A549 (cell line): ENCODE measurements around the gene RBFOX1. TPM values are rescaled to one million over a fixed set of nuclear protein-coding genes. Genes with fewer than 3 reads are reported as not detected.

ENCODE experiments used
- ATAC-seq, 2 experiments: fragments of 200-7000 bp in 1 of 2; fragments of >200 bp in 1 of 2; cut with Nextera tagmentation in 1 of 2; cut with Tn5 transposase in 1 of 2; 3 replicates each; pipeline versions ENCODE4 v1.8.0 to v1.9.1; 2018 to 2020; ENCODE audit warnings: mild to moderate bottlenecking in 1 of 2, moderate library complexity in 1 of 2
- CTCF ChIA-PET: fragments of 300-600 bp; sonication (Branson Sonifier 250); formaldehyde crosslinking; extraction: SDS; loops from one replicate; lab custom pipeline; 2021; ENCODE audit warnings: antibody characterized with exemption, inconsistent platforms; lab: Yijun Ruan, JAX
- POLR2A ChIA-PET: fragments of 350-600 bp; formaldehyde crosslinking; extraction: SDS; loops from one replicate; lab custom pipeline; 2021; ENCODE audit warnings: antibody characterized with exemption, inconsistent platforms; lab: Yijun Ruan, JAX
- DNase-seq, 2 experiments: peaks; one replicate each; pipeline versions ENCODE4 v3.0.0 to v3.0.0-alpha.2; 2011 to 2016; ENCODE audit warnings: low read depth in 1 of 2, low spot score in 1 of 2
- FAIRE-seq: peaks from 2 replicates; lab custom pipeline; 2011; peaks lifted over from hg19 to GRCh38; lab: Jason Lieb, UNC
- H3K27ac ChIP-seq, 2 experiments: fragments of >200 bp; sonication (Bioruptor Twin); formaldehyde crosslinking; 3 replicates each; pipeline ENCODE4 v1.5.1; 2016 to 2017
- H3K4me1 ChIP-seq: fragments of >200 bp; sonication (Bioruptor Twin); formaldehyde crosslinking; 3 replicates; pipeline ENCODE4 v1.6.1; 2016
- H3K4me2 ChIP-seq: fragments of >200 bp; sonication (Bioruptor Twin); formaldehyde crosslinking; 3 replicates; pipeline ENCODE4 v1.6.1; 2016
- H3K4me3 ChIP-seq: fragments of >200 bp; sonication (Bioruptor Twin); formaldehyde crosslinking; 3 replicates; pipeline ENCODE4 v1.5.1; 2016
- H3K9me3 ChIP-seq: fragments of >200 bp; sonication (Bioruptor Twin); formaldehyde crosslinking; 3 replicates; pipeline ENCODE4 v1.6.1; 2016
- BHLHE40 ChIP-seq: IDR thresholded peaks from 2 replicates; pipeline ENCODE4 v1.6.1; 2012; ENCODE audit warnings: low read depth, low read length, inconsistent platforms
- CBX8 ChIP-seq: fragments of 200-600 bp; sonication (generic); IDR thresholded peaks from 2 replicates; pipeline ENCODE4 v1.6.1; 2016
- CEBPB ChIP-seq, 2 experiments: fragments of >200 bp in 1 of 2; sonication (Bioruptor Twin) in 1 of 2; formaldehyde crosslinking in 1 of 2; IDR thresholded peaks; 2 replicates each; pipeline ENCODE4 v1.6.1; 2012 to 2016
- CHD2 ChIP-seq: fragments of 150-350 bp; IDR thresholded peaks from 2 replicates; pipeline ENCODE4 v1.6.1; 2014; ENCODE audit warnings: low read length; ENCODE audit not compliant: partially characterized antibody
- CTCF ChIP-seq: fragments of >200 bp; sonication (Bioruptor Twin); formaldehyde crosslinking; IDR thresholded peaks from 3 replicates; pipeline ENCODE4 v1.5.1; 2016
- EHF ChIP-seq: fragments of 250-450 bp; sonication (Bioruptor Pico); IDR thresholded peaks from 2 replicates; pipeline ENCODE4 v1.5.0; 2020; ENCODE audit warnings: mild to moderate bottlenecking
- EP300 ChIP-seq, 2 experiments: fragments of >200 bp; sonication (Bioruptor Twin); formaldehyde crosslinking; IDR thresholded peaks; 2 replicates in 1 of 2; 3 replicates in 1 of 2; pipeline ENCODE4 v1.6.1; 2016 to 2017
- GATA3 ChIP-seq: IDR thresholded peaks from 2 replicates; pipeline ENCODE4 v1.6.1; 2012; ENCODE audit warnings: borderline replicate concordance
- HDAC2 ChIP-seq: fragments of 200-600 bp; sonication (generic); IDR thresholded peaks from 2 replicates; pipeline ENCODE4 v1.6.1; 2016
- HEYL ChIP-seq: fragments of 250-450 bp; sonication (Bioruptor Pico); IDR thresholded peaks from 2 replicates; pipeline ENCODE4 v1.8.0; 2021; ENCODE audit warnings: mild to moderate bottlenecking, moderate library complexity
- HOXA7 ChIP-seq: fragments of 250-450 bp; sonication (Bioruptor Pico); IDR thresholded peaks from 2 replicates; pipeline ENCODE4 v1.5.0; 2020; ENCODE audit warnings: mild to moderate bottlenecking, moderate library complexity
- HOXB5 ChIP-seq: fragments of 250-450 bp; sonication (Bioruptor Pico); IDR thresholded peaks from 2 replicates; pipeline ENCODE4 v1.5.0; 2020; ENCODE audit warnings: mild to moderate bottlenecking, moderate library complexity
- JUNB ChIP-seq: fragments of >200 bp; sonication (Bioruptor Twin); formaldehyde crosslinking; IDR thresholded peaks from 2 replicates; pipeline ENCODE4 v1.6.1; 2016
- KDM1A ChIP-seq: fragments of 200-600 bp; sonication (generic); IDR thresholded peaks from 2 replicates; pipeline ENCODE4 v1.6.1; 2016; ENCODE audit warnings: low read depth, mild to moderate bottlenecking
- KDM5A ChIP-seq: fragments of 200-600 bp; sonication (generic); IDR thresholded peaks from 2 replicates; pipeline ENCODE4 v1.6.1; 2016; ENCODE audit warnings: antibody characterized with exemption, mild to moderate bottlenecking
- MAX ChIP-seq: IDR thresholded peaks from 2 replicates; pipeline ENCODE4 v1.6.1; 2012
- NR3C1 ChIP-seq: fragments of >200 bp; sonication (Bioruptor Twin); formaldehyde crosslinking; IDR thresholded peaks from 3 replicates; pipeline ENCODE4 v1.6.1; 2017
- PHF8 ChIP-seq: fragments of 200-600 bp; sonication (generic); IDR thresholded peaks from 2 replicates; pipeline ENCODE4 v1.6.1; 2016; ENCODE audit warnings: low read depth, mild to moderate bottlenecking, antibody characterized with exemption, moderate library complexity, borderline replicate concordance
- POLR2A ChIP-seq: IDR thresholded peaks from 2 replicates; pipeline ENCODE4 v1.6.1; 2012; ENCODE audit warnings: mild to moderate bottlenecking, low read length
- RAD21 ChIP-seq, 2 experiments: fragments of >200 bp in 1 of 2; sonication (Bioruptor Twin) in 1 of 2; formaldehyde crosslinking in 1 of 2; IDR thresholded peaks in 1 of 2; conservative IDR thresholded peaks in 1 of 2; 2 replicates in 1 of 2; 3 replicates in 1 of 2; pipeline ENCODE4 v1.6.1; 2012 to 2018; ENCODE audit warnings: inconsistent platforms in 1 of 2
- REST ChIP-seq: fragments of 200-600 bp; sonication (generic); IDR thresholded peaks from 2 replicates; pipeline ENCODE4 v1.6.1; 2016; ENCODE audit warnings: antibody characterized with exemption, mild to moderate bottlenecking, moderate library complexity
- RNF2 ChIP-seq: fragments of 200-600 bp; sonication (generic); IDR thresholded peaks from 2 replicates; pipeline ENCODE4 v1.6.1; 2016; ENCODE audit warnings: low read depth, mild to moderate bottlenecking, antibody characterized with exemption, moderate library complexity, borderline replicate concordance
- TP53 ChIP-seq: fragments of 250-450 bp; sonication (Bioruptor Pico); IDR thresholded peaks from 2 replicates; pipeline ENCODE4 v1.5.0; 2021; ENCODE audit warnings: mild to moderate bottlenecking, moderate library complexity
- ZC3H11A ChIP-seq: fragments of 450-650 bp; IDR thresholded peaks from 2 replicates; pipeline ENCODE4 v1.6.1; 2014; ENCODE audit warnings: antibody characterized with exemption, mild to moderate bottlenecking
- ZFP36 ChIP-seq: fragments of 450-650 bp; IDR thresholded peaks from 2 replicates; pipeline ENCODE4 v1.6.1; 2014; ENCODE audit warnings: borderline replicate concordance; ENCODE audit not compliant: partially characterized antibody
- ZNF302 ChIP-seq: fragments of 250-450 bp; sonication (Bioruptor Pico); IDR thresholded peaks from 2 replicates; pipeline ENCODE4 v1.9.0; 2021; ENCODE audit warnings: inconsistent platforms, mild to moderate bottlenecking, moderate library complexity
- ZSCAN20 ChIP-seq: fragments of 250-450 bp; sonication (Bioruptor Pico); IDR thresholded peaks from 2 replicates; pipeline ENCODE4 v1.8.0; 2022; ENCODE audit warnings: mild to moderate bottlenecking, moderate library complexity
- WGBS: methylation state at CpG from one replicate; pipeline ENCODE4 v1.1.6; 2017; ENCODE audit errors: missing lambda C conversion rate; 5-methylcytosine and 5-hydroxymethylcytosine counted together
- polyA plus RNA-seq, 4 experiments: library from polyadenylated mRNA; depleted of rRNA in 3 of 4; stranded (reverse); fragments of >200 nt; fragmentation: RNase III in 1 of 4; extraction: RNeasy Plus Mini Kit Qiagen cat#74134 plus additional on column Dnase treatment in 1 of 4; gene quantifications; 2 replicates in 3 of 4; 3 replicates in 1 of 4; pipeline ENCODE4 v1.2.3, GENCODE V29; 2011 to 2017
- TF ChIP-seq, protein P1 (sequence below): fragments of >200 bp; sonication (Bioruptor Twin); formaldehyde crosslinking; IDR thresholded peaks from 2 replicates; pipeline ENCODE4 v1.6.1; 2016

Gene RBFOX1
- polyA plus RNA-seq, 2 of the 4 experiments (the other 2 are of a cell fraction): not detected

DNA sequence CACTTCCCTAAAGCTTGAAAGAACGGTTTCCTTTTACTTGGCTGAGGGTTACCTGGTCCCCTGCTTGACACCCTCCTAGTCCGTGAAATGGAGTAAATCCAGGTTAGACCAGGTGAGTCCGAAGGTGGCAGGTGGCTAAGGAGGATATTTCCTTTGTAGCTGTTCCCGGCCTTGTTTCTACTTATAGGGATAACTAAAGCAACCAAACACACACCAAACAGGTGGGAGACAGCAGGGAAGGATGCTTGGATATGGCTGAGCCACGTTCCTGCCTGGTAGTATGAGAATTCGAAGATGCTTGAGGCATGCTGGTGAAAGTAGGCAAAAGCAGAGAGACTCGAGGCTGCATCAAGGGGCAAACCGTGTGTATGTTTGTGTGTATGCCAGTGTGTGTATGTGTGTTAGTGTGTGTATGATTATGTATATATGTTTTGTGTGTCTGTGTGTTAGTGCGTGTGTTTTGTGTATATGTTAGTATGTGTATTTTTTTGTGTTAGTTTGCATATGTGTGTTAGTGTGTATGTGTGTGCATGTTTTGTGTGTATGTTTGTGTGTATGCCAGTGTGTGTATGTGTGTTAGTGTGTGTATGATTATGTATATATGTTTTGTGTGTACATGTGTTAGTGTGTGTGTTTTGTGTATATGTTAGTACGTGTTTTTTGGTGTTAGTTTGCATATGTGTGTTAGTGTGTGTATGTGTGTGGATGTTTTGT is 28.9 kb downstream of the RBFOX1 start:
- H3K9me3 ChIP-seq: no peaks in the 10 kb centered on the region
- ChIA-PET CTCF (no interaction called here), POLR2A (no interaction called here)
- WGBS: 10% methylated on average over 10 of the region's 10 CpGs
- FAIRE-seq (no peak), ATAC-seq (no peak), DNase-seq (no peak)
- no peak for TF ChIP-seq TP53 (CRISPR knock-in tag)
- TF ChIP-seq KDM5A: no peak
- TF ChIP-seq BHLHE40: no peak
- no peak for TF ChIP-seq CEBPB (IDR thresholded peaks at IDR 0.05)
- TF ChIP-seq CHD2: no peak
- no peak for TF ChIP-seq PHF8
- no peak for TF ChIP-seq KDM1A
- TF ChIP-seq REST: no peak
- no peak for TF ChIP-seq EHF (CRISPR knock-in tag)
- no peak for TF ChIP-seq JUNB
- TF ChIP-seq RAD21 (conservative IDR thresholded peaks at IDR 0.05 in 1 of 2, IDR thresholded peaks at IDR 0.05 in 1 of 2): no peak
- no peak for TF ChIP-seq HEYL
- TF ChIP-seq EP300 (IDR thresholded peaks at IDR 0.05): no peak
- no peak for TF ChIP-seq RNF2
- no peak for TF ChIP-seq POLR2A
- TF ChIP-seq ZNF302 (CRISPR knock-in tag): no peak
- no peak overlapping the region for H3K4me3 ChIP-seq
- no peak overlapping the region for H3K27ac ChIP-seq
- H3K4me1 ChIP-seq: no peaks in the 10 kb centered on the region
- H3K4me2 ChIP-seq: no peak overlapping the region

DNA sequence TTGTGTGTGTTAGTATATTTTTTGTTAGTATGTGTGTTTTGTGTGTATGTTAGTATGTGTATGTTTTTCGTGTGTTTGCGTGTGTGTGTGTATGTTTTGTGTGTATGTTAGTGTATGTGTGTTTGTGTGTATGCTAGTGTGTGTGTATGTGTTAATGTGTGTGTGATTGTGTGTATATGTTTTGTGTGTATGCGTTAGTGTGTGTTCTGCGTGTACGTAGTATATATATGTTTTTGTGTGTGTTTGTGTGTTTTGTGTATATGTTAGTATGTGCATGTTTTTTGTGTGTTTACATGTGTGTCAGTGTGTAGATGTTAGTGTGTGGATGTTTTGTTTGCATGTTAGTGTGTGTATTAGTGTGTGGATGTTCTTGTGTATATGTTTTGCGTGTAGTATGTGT is 29.6 kb downstream of the RBFOX1 start:
- FAIRE-seq: no peak
- H3K4me2 ChIP-seq: no peak overlapping the region
- TF ChIP-seq ZC3H11A (no peak), PHF8 (no peak), ZFP36 (no peak)
- TF ChIP-seq, all 56 proteins: peak for 0
- Histone ChIP-seq H3K4me1 (no peaks in the 10 kb centered on the region), H3K27ac (no peak overlapping the region), H3K9me3 (no peaks in the 10 kb centered on the region), H3K4me3 (no peak overlapping the region)
- ChIA-PET POLR2A (no interaction called here), CTCF (no interaction called here)
- 53% methylated on average over 6 of the region's 6 CpGs for WGBS
- no peak for DNase-seq
- ATAC-seq: no peak

GRCh38 chr16:7363422-7364417 is 31.1 kb downstream of the RBFOX1 start:
- POLR2A ChIA-PET: no interaction called here
- FAIRE-seq: no peak
- no peaks in the 10 kb centered on the region for H3K4me1 ChIP-seq
- no peak overlapping the region for H3K4me2 ChIP-seq
- no peak overlapping the region for H3K4me3 ChIP-seq
- H3K9me3 ChIP-seq: no peaks in the 10 kb centered on the region
- no peak for DNase-seq
- no peak overlapping the region for H3K27ac ChIP-seq
- 9% methylated on average over 18 of the region's 18 CpGs for WGBS
- CTCF ChIA-PET: interaction anchor here (0.7 to 0.9 kb wide), 2 partner anchors 9 to 16 kb away, joined by 3 to 6 read pairs; no protein-coding TSS in a partner anchor
- ATAC-seq: no peak
- TF ChIP-seq, protein P1, sequence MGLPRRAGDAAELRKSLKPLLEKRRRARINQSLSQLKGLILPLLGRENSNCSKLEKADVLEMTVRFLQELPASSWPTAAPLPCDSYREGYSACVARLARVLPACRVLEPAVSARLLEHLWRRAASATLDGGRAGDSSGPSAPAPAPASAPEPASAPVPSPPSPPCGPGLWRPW: no peak
- TF ChIP-seq CEBPB (IDR thresholded peaks at IDR 0.05) (no peak), KDM1A (no peak), RNF2 (no peak), ZSCAN20 (CRISPR knock-in tag) (no peak), HDAC2 (no peak), NR3C1 (no peak), HOXA7 (CRISPR knock-in tag) (no peak), CBX8 (no peak), MAX (no peak), HOXB5 (no peak), BHLHE40 (no peak), CTCF (no peak), GATA3 (no peak)
